ENCODE data around the gene MKI67.

DNA sequence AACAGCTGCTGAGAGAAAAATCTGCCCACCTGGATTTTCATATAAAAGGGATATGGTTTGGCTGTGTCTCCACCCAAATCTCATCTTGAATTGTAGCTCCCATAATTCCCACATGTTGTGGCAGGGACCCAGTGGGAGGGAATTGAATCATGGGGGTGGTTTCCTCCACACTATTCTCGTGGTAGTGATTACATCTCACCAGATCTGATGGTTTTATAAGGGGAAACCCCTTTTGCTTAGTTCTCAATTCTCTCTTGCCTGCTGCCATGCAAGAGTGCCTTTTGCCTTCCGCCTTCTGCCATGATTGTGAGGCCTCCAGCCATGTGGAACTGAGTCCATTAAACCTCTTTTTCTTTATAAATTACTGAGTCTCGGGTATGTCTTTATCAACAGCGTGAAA, 20.8 kb upstream of the MKI67 start:
- no peak for TF ChIP-seq ZNF274 (IDR thresholded peaks at IDR 0.05; ENCODE audit: low read depth, low read length)
- TF ChIP-seq YY1 (IDR thresholded peaks at IDR 0.05; ENCODE audit: insufficient read depth, insufficient read length), result no peak
